Neural crest cell (in vitro differentiated cells): Measurements from ENCODE around the gene BRAF. TPM values are rescaled to one million over a fixed set of nuclear protein-coding genes. Genes with fewer than 3 reads are reported as not detected.
"Not testable (repeated sequence)": the region's sequence is repeated elsewhere in the genome, so short reads cannot be mapped to it uniquely, and the experiment has no call there.

ENCODE experiments used
- DNase-seq: peaks from one replicate; pipeline ENCODE4 v3.0.0; 2021; ENCODE audit warnings: low read depth, mixed read lengths, low spot score
- H3K27ac Mint-ChIP-seq: one replicate; pipeline ENCODE4 v1.8.0; 2021; ENCODE audit warnings: mild to moderate bottlenecking, mixed read lengths; ENCODE audit not compliant: unreplicated experiment
- H3K27me3 Mint-ChIP-seq: 2 replicates; pipeline ENCODE4 v1.8.0; 2021; ENCODE audit warnings: low read depth, mild to moderate bottlenecking, mixed read lengths
- H3K36me3 Mint-ChIP-seq: 2 replicates; pipeline ENCODE4 v1.8.0; 2021; ENCODE audit warnings: low read depth, mild to moderate bottlenecking, mixed read lengths
- H3K4me1 Mint-ChIP-seq: 2 replicates; pipeline ENCODE4 v1.8.0; 2021; ENCODE audit warnings: mixed read lengths
- H3K4me3 Mint-ChIP-seq: one replicate; pipeline ENCODE4 v1.8.0; 2021; ENCODE audit warnings: mild to moderate bottlenecking, mixed read lengths
- H3K9me3 Mint-ChIP-seq: 2 replicates; pipeline ENCODE4 v1.8.0; 2021; ENCODE audit warnings: mixed read lengths
- CTCF ChIP-seq: fragments of 200-600 bp; sonication (generic); conservative IDR thresholded peaks from 2 replicates; pipeline ENCODE4 v1.5.0; 2021; ENCODE audit warnings: antibody characterized with exemption, mild to moderate bottlenecking
- total RNA-seq: library from RNA; stranded (reverse); gene quantifications from 2 replicates; pipeline ENCODE4 v1.2.1, GENCODE V29; 2021

Gene BRAF
- total RNA-seq, 1 donor from 2014 or later: 27.7 TPM

DNA sequence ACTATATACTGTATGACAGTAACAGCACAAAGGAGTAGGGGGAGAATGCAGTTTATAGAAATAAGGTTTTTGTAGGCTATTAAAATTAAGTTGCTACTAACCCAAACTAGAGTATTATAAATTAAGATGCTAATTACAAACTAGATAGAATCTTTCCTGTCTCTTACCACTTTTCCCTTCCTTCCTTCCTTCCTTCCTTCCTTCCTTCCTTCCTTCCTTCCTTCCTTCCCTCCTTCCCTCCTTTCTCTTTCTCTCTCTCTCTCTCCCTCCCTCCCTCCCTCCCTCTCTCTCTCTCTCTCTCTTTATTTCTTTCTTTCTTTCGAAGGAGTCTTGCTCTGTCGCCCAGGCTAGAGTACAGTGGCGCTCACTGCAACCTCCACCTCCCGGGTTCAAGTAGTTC is 36.4 kb upstream of the BRAF start:
- no peak for DNase-seq
- Mint-ChIP-seq H3K36me3 (peaks cover 4% of the 10 kb centered on the region), H3K27me3 (no peaks in the 10 kb centered on the region), H3K9me3 (peaks cover 5% of the 10 kb centered on the region), H3K4me1 (no peaks in the 10 kb centered on the region), H3K4me3 (no peak overlapping the region), H3K27ac (no peak overlapping the region)
- no peak for TF ChIP-seq CTCF

DNA sequence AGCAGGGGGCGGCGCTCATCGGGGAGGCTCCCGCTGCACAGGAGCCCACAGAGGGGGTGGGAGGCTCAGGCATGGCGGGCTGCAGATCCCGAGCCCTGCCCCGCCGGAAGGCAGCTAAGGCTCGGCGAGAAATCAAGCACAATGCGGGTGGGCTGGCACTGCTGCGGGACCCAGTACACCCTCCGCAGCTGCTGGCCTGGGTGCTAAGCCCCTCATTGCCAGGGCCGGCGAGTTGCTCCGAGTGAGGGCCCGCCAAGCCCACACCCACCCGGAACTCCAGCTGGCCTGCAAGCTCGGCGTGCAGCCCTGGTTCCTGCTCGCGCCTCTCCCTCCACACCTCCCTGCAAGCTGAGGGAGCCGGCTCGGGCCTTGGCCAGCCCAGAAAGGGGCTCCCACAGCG is 32.3 kb upstream of the BRAF start:
- not testable (repeated sequence) for H3K4me3 Mint-ChIP-seq, H3K4me1 Mint-ChIP-seq, H3K27me3 Mint-ChIP-seq, DNase-seq, H3K9me3 Mint-ChIP-seq, H3K27ac Mint-ChIP-seq, H3K36me3 Mint-ChIP-seq

GRCh38 chr7:140945940-140946339 is 21.2 kb upstream of the BRAF start:
- peaks cover 5% of the 10 kb centered on the region for H3K27me3 Mint-ChIP-seq

GRCh38 chr7:140942242-140942641 is 17.5 kb upstream of the BRAF start:
- H3K4me1 Mint-ChIP-seq, DNase-seq: not testable (repeated sequence)

More at GRCh38 chr7:140945940-140946339, 21.2 kb upstream of the BRAF start:
- no peaks in the 10 kb centered on the region for H3K4me1 Mint-ChIP-seq
- no peak for DNase-seq
- no peak overlapping the region for H3K4me3 Mint-ChIP-seq
- no peaks in the 10 kb centered on the region for H3K36me3 Mint-ChIP-seq
- H3K9me3 Mint-ChIP-seq: no peaks in the 10 kb centered on the region
- no peak overlapping the region for H3K27ac Mint-ChIP-seq
- TF ChIP-seq CTCF: no peak

GRCh38 chr7:140940898-140941297 is 16.2 kb upstream of the BRAF start:
- Mint-ChIP-seq H3K9me3 (peaks cover 2% of the 10 kb centered on the region), H3K27ac (no peak overlapping the region), H3K36me3 (no peaks in the 10 kb centered on the region), H3K27me3 (peaks cover 3% of the 10 kb centered on the region), H3K4me3 (no peak overlapping the region), H3K4me1 (no peaks in the 10 kb centered on the region)
- TF ChIP-seq CTCF: no peak
- DNase-seq: no peak

More at GRCh38 chr7:140942242-140942641, 17.5 kb upstream of the BRAF start:
- H3K9me3 Mint-ChIP-seq, H3K27me3 Mint-ChIP-seq, H3K36me3 Mint-ChIP-seq, H3K27ac Mint-ChIP-seq, H3K4me3 Mint-ChIP-seq: not testable (repeated sequence)

GRCh38 chr7:140937702-140938264 is 13.1 kb upstream of the BRAF start:
- DNase-seq: no peak
- no peaks in the 10 kb centered on the region for H3K36me3 Mint-ChIP-seq
- H3K4me3 Mint-ChIP-seq: no peak overlapping the region
- no peaks in the 10 kb centered on the region for H3K4me1 Mint-ChIP-seq
- no peak for TF ChIP-seq CTCF
- H3K9me3 Mint-ChIP-seq: peaks cover 2% of the 10 kb centered on the region
- no peak overlapping the region for H3K27ac Mint-ChIP-seq
- H3K27me3 Mint-ChIP-seq: no peaks in the 10 kb centered on the region
